WTC11 (cell line): ENCODE data around the gene IL18BP. TPM values are rescaled to one million over a fixed set of nuclear protein-coding genes. Genes with fewer than 3 reads are reported as not detected.

Source experiments
- total RNA-seq: library from RNA; stranded (reverse); gene quantifications from 3 replicates; pipeline ENCODE4 v1.2.3, GENCODE V29; 2021

The IL18BP gene
- total RNA-seq, 1 experiment from 2014 or later, result 17.3 TPM

Other genes with a start within 250 kb of the IL18BP start
- gene DEFB108B, start 165.7 kb upstream of the IL18BP start, total RNA-seq, result not detected in 3 replicates
- not detected in 3 replicates for gene DEFB131B, start 120.5 kb upstream of the IL18BP start, total RNA-seq
- 10.6 to 14.6 TPM (median 11.8 TPM) in 3 replicates for gene XNDC1N, start 70.3 kb upstream of the IL18BP start, total RNA-seq
- 40.2 to 45.3 TPM (median 41.0 TPM) in 3 replicates for gene RNF121, start 69.9 kb upstream of the IL18BP start, total RNA-seq
- gene NUMA1, start 81.6 kb downstream of the IL18BP start, total RNA-seq, result 117 to 147 TPM (median 118 TPM) in 3 replicates
- gene LRRC51, start 81.9 kb downstream of the IL18BP start, total RNA-seq, result 5.3 to 5.6 TPM (median 5.3 TPM) in 3 replicates
- gene LAMTOR1, start 104.4 kb downstream of the IL18BP start, total RNA-seq, result 79.4 to 84.3 TPM (median 80.4 TPM) in 3 replicates
- not detected in 3 replicates for gene TOMT, start 107.0 kb downstream of the IL18BP start, total RNA-seq
- gene ANAPC15, start 113.8 kb downstream of the IL18BP start, total RNA-seq, result 60.2 to 75.4 TPM (median 66.1 TPM) in 3 replicates
- 0.25 TPM in 1 of 3 replicates, not detected in the others for gene FOLR3, start 136.8 kb downstream of the IL18BP start, total RNA-seq
- gene FOLR1, start 193.2 kb downstream of the IL18BP start, total RNA-seq, result 0.35 to 0.87 TPM (median 0.85 TPM) in 3 replicates
- gene FOLR2, start 217.9 kb downstream of the IL18BP start, total RNA-seq, result not detected in 3 replicates
- 125 to 138 TPM (median 136 TPM) in 3 replicates for gene INPPL1, start 225.9 kb downstream of the IL18BP start, total RNA-seq
- gene PHOX2A, start 245.3 kb downstream of the IL18BP start, total RNA-seq, result 1.3 to 1.6 TPM (median 1.3 TPM) in 3 replicates